GM12892 (cell line): ENCODE data around the gene YWHAB.

Experiments used
- POLR2A ChIP-seq: IDR thresholded peaks from 2 replicates; pipeline ENCODE4 v1.6.1; 2011; ENCODE audit warnings: low read depth, low read length, control low read depth
- POLR2AphosphoS5 ChIP-seq: IDR thresholded peaks from 2 replicates; pipeline ENCODE4 v1.6.1; 2011; ENCODE audit warnings: low read depth, low read length, control low read depth
- TAF1 ChIP-seq: IDR thresholded peaks from 2 replicates; pipeline ENCODE4 v1.6.1; 2011; ENCODE audit warnings: low read depth, mild to moderate bottlenecking, control low read depth, low read length, borderline replicate concordance

GRCh38 chr20:44942264-44942973, 56.9 kb downstream of the YWHAB start:
- TF ChIP-seq POLR2AphosphoS5, result no peak
- no peak for TF ChIP-seq POLR2A
- no peak for TF ChIP-seq TAF1
